ENCODE measurements around the gene PNPLA8. TPM values are rescaled to one million over a fixed set of nuclear protein-coding genes. Genes with fewer than 3 reads are reported as not detected.
A peak's percentile ranks its signal among the peaks of the same experiment; 100 is the strongest.

PNPLA8 gene
- polyA plus RNA-seq, 3 donors = 10.2 to 80.0 (median 55.5) TPM

DNA sequence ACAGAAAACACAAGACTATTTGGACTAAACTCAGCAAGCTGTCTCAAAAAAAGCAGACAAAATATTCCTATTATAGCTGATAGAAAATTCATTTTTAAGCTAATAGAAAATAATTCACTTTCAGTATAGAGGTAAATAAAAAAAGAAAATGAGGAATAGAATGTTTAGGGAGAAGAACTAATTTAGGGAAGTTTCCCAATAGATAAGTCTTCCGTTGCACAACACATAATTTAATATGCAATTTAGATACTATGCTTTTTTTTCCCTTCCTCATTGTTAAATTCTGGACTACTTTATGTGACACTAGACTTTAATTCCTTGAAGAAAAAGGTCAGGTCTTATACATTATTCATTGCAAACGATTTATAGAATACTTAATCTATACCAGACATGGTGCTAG lies 10.3 kb downstream of the PNPLA8 start:
- Histone ChIP-seq H3K4me1 (ENCODE audit: control insufficient read depth in 1 of 2, insufficient read depth in 2 of 2, low read length in 2 of 2) (peaks cover 17 to 22% of the 10 kb centered on the region in 2 donors), H3K27me3 (ENCODE audit: control insufficient read depth in 2 of 2, insufficient read depth in 2 of 2, low read length in 2 of 2) (no peaks in the 10 kb centered on the region), H3K79me2 (ENCODE audit: insufficient read depth, low read length) (peaks cover 65% of the 10 kb centered on the region), H3K4me2 (replicated peaks; ENCODE audit: extremely low read depth, low read length, poor library complexity, severe bottlenecking) (peak overlapping the region; percentile 75), H3K4me3 (replicated peaks in 1 of 3; ENCODE audit: low read depth in 2 of 3, low read length in 3 of 3) (peak overlapping the region; percentile 19 to 68 (median 23)), H3K36me3 (replicated peaks in 1 of 2; ENCODE audit: control insufficient read depth in 1 of 2, insufficient read depth in 2 of 2, low read length in 2 of 2) (peaks cover 44 to 75% of the 10 kb centered on the region in 2 donors), H2AFZ (ENCODE audit: insufficient read depth, low read depth, low read length, poor library complexity, severe bottlenecking) (no peak overlapping the region), H3K9me3 (replicated peaks in 1 of 2; ENCODE audit: control insufficient read depth in 1 of 2, insufficient read depth in 1 of 2, low read length in 2 of 2) (no peaks in the 10 kb centered on the region), H3K9ac (ENCODE audit: insufficient read depth, low read length, poor library complexity, severe bottlenecking) (no peak overlapping the region), H3K27ac (ENCODE audit: low read depth in 1 of 2, low read length in 2 of 2) (peak overlapping the region in 1 of 2 donors; percentile 62), H4K20me1 (ENCODE audit: insufficient read depth, low read length) (peaks cover 20% of the 10 kb centered on the region)
- H3K27ac Mint-ChIP-seq = peak overlapping the region; percentile 8 to 94 (median 85)
- TF ChIP-seq, protein P1, sequence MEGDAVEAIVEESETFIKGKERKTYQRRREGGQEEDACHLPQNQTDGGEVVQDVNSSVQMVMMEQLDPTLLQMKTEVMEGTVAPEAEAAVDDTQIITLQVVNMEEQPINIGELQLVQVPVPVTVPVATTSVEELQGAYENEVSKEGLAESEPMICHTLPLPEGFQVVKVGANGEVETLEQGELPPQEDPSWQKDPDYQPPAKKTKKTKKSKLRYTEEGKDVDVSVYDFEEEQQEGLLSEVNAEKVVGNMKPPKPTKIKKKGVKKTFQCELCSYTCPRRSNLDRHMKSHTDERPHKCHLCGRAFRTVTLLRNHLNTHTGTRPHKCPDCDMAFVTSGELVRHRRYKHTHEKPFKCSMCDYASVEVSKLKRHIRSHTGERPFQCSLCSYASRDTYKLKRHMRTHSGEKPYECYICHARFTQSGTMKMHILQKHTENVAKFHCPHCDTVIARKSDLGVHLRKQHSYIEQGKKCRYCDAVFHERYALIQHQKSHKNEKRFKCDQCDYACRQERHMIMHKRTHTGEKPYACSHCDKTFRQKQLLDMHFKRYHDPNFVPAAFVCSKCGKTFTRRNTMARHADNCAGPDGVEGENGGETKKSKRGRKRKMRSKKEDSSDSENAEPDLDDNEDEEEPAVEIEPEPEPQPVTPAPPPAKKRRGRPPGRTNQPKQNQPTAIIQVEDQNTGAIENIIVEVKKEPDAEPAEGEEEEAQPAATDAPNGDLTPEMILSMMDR (IDR thresholded peaks at IDR 0.05) = no peak
- H3K36me3 Mint-ChIP-seq = peaks cover 61 to 66% of the 10 kb centered on the region in 2 donors
- H3K9me3 Mint-ChIP-seq = peaks cover under 1 to 6% (median 4%) of the 10 kb centered on the region in 7 donors
- H3K27me3 Mint-ChIP-seq (ENCODE audit: low read depth in 3 of 3) = no peaks in the 10 kb centered on the region
- peak overlapping the region; percentile 20 to 53 for H3K4me3 Mint-ChIP-seq
- peaks cover 29% of the 10 kb centered on the region for H3K4me1 Mint-ChIP-seq
- intact Hi-C loops (cut with micrococcal nuclease) = no loop called here
- DNase-seq = peak; percentile 24 to 90 (median 59)
- WGBS (ENCODE audit: insufficient coverage) = no CpG with 5 or more reads among the region's 2 CpGs

DNA sequence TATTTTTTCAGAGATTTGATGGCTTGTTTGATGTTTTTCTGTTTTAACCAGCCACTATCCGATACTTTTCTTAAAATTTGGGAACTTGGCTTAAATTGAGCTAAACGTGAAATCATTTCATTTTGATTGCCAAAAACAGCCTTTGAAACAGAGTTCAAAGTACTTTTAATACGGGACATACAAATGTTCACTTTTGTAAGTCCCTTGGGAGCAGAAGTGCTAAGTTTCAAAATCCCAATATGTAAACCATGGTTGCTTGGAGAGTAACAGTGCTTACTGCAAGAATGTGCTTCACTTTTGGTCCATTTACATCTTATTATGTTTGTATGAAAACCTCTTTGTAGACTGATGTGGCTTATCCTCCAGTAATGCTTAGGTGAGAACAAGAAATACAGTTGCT lies 10.9 kb downstream of the PNPLA8 start:
- Mint-ChIP-seq H3K4me1 (peaks cover 29% of the 10 kb centered on the region), H3K27me3 (ENCODE audit: low read depth in 3 of 3) (no peaks in the 10 kb centered on the region)

More for the DNA sequence above, 10.9 kb downstream of the PNPLA8 start:
- no peak for DNase-seq
- no peaks in the 10 kb centered on the region for H3K9me3 ChIP-seq (replicated peaks in 1 of 2; ENCODE audit: control insufficient read depth in 1 of 2, insufficient read depth in 1 of 2, low read length in 2 of 2)
- H3K27me3 ChIP-seq (ENCODE audit: control insufficient read depth in 2 of 2, insufficient read depth in 2 of 2, low read length in 2 of 2) = no peaks in the 10 kb centered on the region
- H3K36me3 ChIP-seq (replicated peaks in 1 of 2; ENCODE audit: control insufficient read depth in 1 of 2, insufficient read depth in 2 of 2, low read length in 2 of 2) = peaks cover 43 to 77% of the 10 kb centered on the region in 2 donors
- H3K4me2 ChIP-seq (replicated peaks; ENCODE audit: extremely low read depth, low read length, poor library complexity, severe bottlenecking) = peak overlapping the region; percentile 75
- TF ChIP-seq, protein P1 (IDR thresholded peaks at IDR 0.05) = no peak
- peaks cover 16% of the 10 kb centered on the region for H4K20me1 ChIP-seq (ENCODE audit: insufficient read depth, low read length)
- peaks cover 63 to 68% of the 10 kb centered on the region in 2 donors for H3K36me3 Mint-ChIP-seq
- peaks cover 2 to 8% (median 4%) of the 10 kb centered on the region in 7 donors for H3K9me3 Mint-ChIP-seq
- H3K9ac ChIP-seq (ENCODE audit: insufficient read depth, low read length, poor library complexity, severe bottlenecking) = no peak overlapping the region
- peaks cover 17 to 22% of the 10 kb centered on the region in 2 donors for H3K4me1 ChIP-seq (ENCODE audit: control insufficient read depth in 1 of 2, insufficient read depth in 2 of 2, low read length in 2 of 2)
- H3K79me2 ChIP-seq (ENCODE audit: insufficient read depth, low read length) = peaks cover 61% of the 10 kb centered on the region
- H3K4me3 ChIP-seq (replicated peaks in 1 of 3; ENCODE audit: low read depth in 2 of 3, low read length in 3 of 3) = peak overlapping the region in 1 of 3 experiments; percentile 68
- intact Hi-C loops (cut with micrococcal nuclease) = no loop called here
- peak overlapping the region in 1 of 2 donors; percentile 62 for H3K27ac ChIP-seq (ENCODE audit: low read depth in 1 of 2, low read length in 2 of 2)
- WGBS (ENCODE audit: insufficient coverage) = no CpG with 5 or more reads among the region's 3 CpGs
- peak overlapping the region in 3 of 7 donors; percentile 60 to 94 (median 88) for H3K27ac Mint-ChIP-seq
- H2AFZ ChIP-seq (ENCODE audit: insufficient read depth, low read depth, low read length, poor library complexity, severe bottlenecking) = no peak overlapping the region
- H3K4me3 Mint-ChIP-seq = no peak overlapping the region
